CD14-positive monocyte (primary cell): Measurements from ENCODE around the gene INPP5A. TPM values are rescaled to one million over a fixed set of nuclear protein-coding genes. Genes with fewer than 3 reads are reported as not detected.

Experiments used
- DNase-seq, 3 donors: peaks; one replicate each; pipeline ENCODE4 v3.0.0-alpha.2; 2011 to 2022
- H2AFZ ChIP-seq: 2 replicates; pipeline ENCODE4 v1.6.0; 2012; ENCODE audit warnings: mild to moderate bottlenecking, low read depth, low read length, inconsistent platforms; ENCODE audit not compliant: insufficient read depth, poor library complexity, severe bottlenecking
- H3K27ac ChIP-seq, 2 donors: 1 replicate in 1 of 2; 2 replicates in 1 of 2; pipeline ENCODE4 v1.5.1; 2012 to 2013; ENCODE audit warnings: low read length in 2 of 2, control low read depth in 1 of 2, inconsistent platforms in 1 of 2, low read depth in 1 of 2, mild to moderate bottlenecking in 1 of 2
- H3K27me3 ChIP-seq, 2 donors: one replicate each; pipeline versions ENCODE4 v1.6.0 to v1.6.1; 2011 to 2013; ENCODE audit warnings: low read length in 2 of 2; ENCODE audit not compliant: control insufficient read depth in 2 of 2, insufficient read depth in 2 of 2
- H3K36me3 ChIP-seq, 2 donors: replicated peaks in 1 of 2; 1 replicate in 1 of 2; 2 replicates in 1 of 2; pipeline versions ENCODE4 v1.5.1 to v1.6.1; 2012 to 2013; ENCODE audit warnings: low read length in 2 of 2, control low read depth in 1 of 2, inconsistent platforms in 1 of 2, mild to moderate bottlenecking in 1 of 2; ENCODE audit not compliant: insufficient read depth in 2 of 2, control insufficient read depth in 1 of 2
- H3K4me1 ChIP-seq, 2 donors: 1 replicate in 1 of 2; 2 replicates in 1 of 2; pipeline versions ENCODE4 v1.5.1 to v1.6.1; 2012 to 2013; ENCODE audit warnings: low read length in 2 of 2, control low read depth in 1 of 2, inconsistent platforms in 1 of 2, mild to moderate bottlenecking in 1 of 2, moderate library complexity in 1 of 2; ENCODE audit not compliant: insufficient read depth in 2 of 2, control insufficient read depth in 1 of 2
- H3K4me2 ChIP-seq: replicated peaks from 2 replicates; pipeline ENCODE3; 2012; ENCODE audit warnings: low read length, moderate library complexity, mild to moderate bottlenecking; ENCODE audit not compliant: poor library complexity, severe bottlenecking; ENCODE audit errors: extremely low read depth
- H3K4me3 ChIP-seq, 3 experiments: fragments of 200-600 bp in 1 of 3; sonication (generic) in 1 of 3; replicated peaks in 1 of 3; 1 replicate in 2 of 3; 2 replicates in 1 of 3; pipeline ENCODE4 v1.5.1; 2011 to 2013; ENCODE audit warnings: low read length in 3 of 3, mild to moderate bottlenecking in 3 of 3, control low read depth in 2 of 3, low read depth in 2 of 3, inconsistent platforms in 1 of 3, moderate library complexity in 1 of 3
- H3K79me2 ChIP-seq: 2 replicates; pipeline ENCODE4 v1.6.0; 2012; ENCODE audit warnings: mild to moderate bottlenecking, control low read depth, inconsistent platforms, low read length, moderate library complexity; ENCODE audit not compliant: insufficient read depth
- H3K9ac ChIP-seq: 2 replicates; pipeline ENCODE4 v1.6.0; 2017; ENCODE audit warnings: low read length, mild to moderate bottlenecking; ENCODE audit not compliant: insufficient read depth, poor library complexity, severe bottlenecking
- H3K9me3 ChIP-seq, 2 donors: replicated peaks in 1 of 2; 1 replicate in 1 of 2; 2 replicates in 1 of 2; pipeline versions ENCODE4 v1.5.1 to v1.6.1; 2012 to 2013; ENCODE audit warnings: low read length in 2 of 2, control low read depth in 1 of 2; ENCODE audit not compliant: control insufficient read depth in 1 of 2, insufficient read depth in 1 of 2
- H4K20me1 ChIP-seq: 2 replicates; pipeline ENCODE4 v1.6.0; 2012; ENCODE audit warnings: mild to moderate bottlenecking, low read length, control low read depth, moderate library complexity; ENCODE audit not compliant: insufficient read depth
- H3K27ac Mint-ChIP-seq, 7 donors: one replicate each; pipeline ENCODE4 v1.8.0; 2020; ENCODE audit warnings: mild to moderate bottlenecking in 7 of 7, mixed read lengths in 7 of 7, moderate library complexity in 6 of 7, inconsistent platforms in 2 of 7
- H3K27me3 Mint-ChIP-seq, 3 donors: one replicate each; pipeline ENCODE4 v1.8.0; 2021 to 2022; ENCODE audit warnings: low read depth in 3 of 3, mild to moderate bottlenecking in 3 of 3, mixed read lengths in 3 of 3, moderate library complexity in 3 of 3, inconsistent platforms in 1 of 3
- H3K36me3 Mint-ChIP-seq, 2 donors: one replicate each; pipeline ENCODE4 v1.8.0; 2020; ENCODE audit warnings: mixed read lengths in 2 of 2, inconsistent platforms in 1 of 2, mild to moderate bottlenecking in 1 of 2
- H3K4me1 Mint-ChIP-seq: one replicate; pipeline ENCODE4 v1.8.0; 2020; ENCODE audit warnings: mild to moderate bottlenecking, mixed read lengths
- H3K4me3 Mint-ChIP-seq, 2 donors: one replicate each; pipeline ENCODE4 v1.8.0; 2020; ENCODE audit warnings: mild to moderate bottlenecking in 2 of 2, mixed read lengths in 2 of 2, moderate library complexity in 1 of 2
- H3K9me3 Mint-ChIP-seq, 7 donors: one replicate each; pipeline ENCODE4 v1.8.0; 2020 to 2022; ENCODE audit warnings: mixed read lengths in 7 of 7, mild to moderate bottlenecking in 6 of 7, moderate library complexity in 6 of 7, inconsistent platforms in 2 of 7
- WGBS: methylation state at CpG from one replicate; pipeline ENCODE4 v1.1.5; 2013; ENCODE audit warnings: missing lambda C conversion rate; ENCODE audit not compliant: insufficient coverage; 5-methylcytosine and 5-hydroxymethylcytosine counted together
- intact Hi-C, 2 donors: fragments of 100-400 bp; cut with micrococcal nuclease; formaldehyde crosslinking; loops; one replicate each; pipeline versions ENCODE4 v1.15.0 to v1.15.1; 2023
- polyA plus RNA-seq, 3 donors: library from polyadenylated mRNA; depleted of rRNA in 1 of 3; unstranded in 2 of 3; stranded (reverse) in 1 of 3; fragments of 300-500 nt in 2 of 3; fragments of >200 nt in 1 of 3; fragmentation: Illumina TruSeq in 2 of 3; gene quantifications; 1 replicate in 2 of 3; 2 replicates in 1 of 3; pipeline ENCODE4 v1.2.3, GENCODE V29; 2012 to 2021
- TF ChIP-seq, protein P1 (sequence below): fragments of 200-600 bp; IDR thresholded peaks from one replicate; pipeline ENCODE4 v1.8.0; 2022; ENCODE audit warnings: antibody characterized with exemption, mild to moderate bottlenecking

The INPP5A gene
- polyA plus RNA-seq, 3 donors, result 0.87 to 17.2 (median 2.9) TPM

DNA sequence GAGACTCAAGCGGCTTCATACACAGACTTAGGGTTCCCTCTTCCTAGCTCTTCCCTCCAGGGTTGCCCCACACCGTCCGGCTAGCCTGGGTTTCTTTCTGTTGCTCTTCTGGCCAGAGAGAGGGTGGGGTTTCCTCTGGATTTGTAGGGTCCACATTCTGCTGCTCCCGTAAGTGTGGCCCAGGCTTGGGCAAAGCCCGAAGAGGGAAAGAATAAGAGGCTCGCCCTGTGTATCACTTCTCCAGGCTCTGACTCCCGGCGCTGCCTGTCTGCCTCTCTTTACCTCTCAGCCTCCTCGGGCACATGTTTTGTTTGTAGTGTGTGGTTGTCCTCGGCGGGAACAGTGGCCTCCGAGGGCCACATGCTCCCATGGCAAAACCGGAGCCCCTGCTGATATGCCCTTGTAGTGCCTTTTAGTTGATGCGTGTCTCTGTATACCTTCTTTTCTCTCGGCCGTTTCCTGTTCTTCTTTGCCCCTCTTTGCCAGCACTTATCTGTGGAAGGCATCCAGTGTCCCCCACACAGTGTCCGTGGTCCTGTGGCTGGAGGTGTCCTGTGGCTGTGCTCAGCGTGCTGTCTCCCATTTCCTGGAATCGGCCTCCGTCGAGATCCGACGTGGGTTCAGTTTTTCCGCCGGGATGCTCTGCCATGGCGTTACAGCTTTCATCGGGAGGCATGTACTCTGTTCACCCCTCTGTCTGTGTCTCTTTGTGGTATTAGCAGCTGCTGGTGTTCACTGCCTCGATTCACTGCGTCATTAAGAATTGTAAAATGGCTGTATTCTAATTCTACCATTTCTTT is 102.9 kb downstream of the INPP5A start:
- Histone ChIP-seq H2AFZ (no peak overlapping the region), H4K20me1 (peaks cover 78% of the 10 kb centered on the region), H3K27me3 (no peaks in the 10 kb centered on the region), H3K4me2 (no peak overlapping the region), H3K4me3 (no peak overlapping the region), H3K27ac (no peak overlapping the region), H3K9me3 (no peaks in the 10 kb centered on the region), H3K36me3 (no peaks in the 10 kb centered on the region), H3K4me1 (peaks cover 4% of the 10 kb centered on the region in 2 donors), H3K79me2 (peaks cover 84% of the 10 kb centered on the region), H3K9ac (no peak overlapping the region)
- WGBS, result 98% methylated on average over 16 of the region's 29 CpGs
- Mint-ChIP-seq H3K4me1 (peaks cover 10% of the 10 kb centered on the region), H3K27me3 (peaks cover 0 to 2% (median 1%) of the 10 kb centered on the region in 3 donors), H3K9me3 (peaks cover 0 to 2% (median 0%) of the 10 kb centered on the region in 7 donors), H3K27ac (peak overlapping the region in 1 of 7 donors; percentile 24), H3K36me3 (peaks cover 8 to 20% of the 10 kb centered on the region in 2 donors), H3K4me3 (no peak overlapping the region)
- TF ChIP-seq, protein P1, sequence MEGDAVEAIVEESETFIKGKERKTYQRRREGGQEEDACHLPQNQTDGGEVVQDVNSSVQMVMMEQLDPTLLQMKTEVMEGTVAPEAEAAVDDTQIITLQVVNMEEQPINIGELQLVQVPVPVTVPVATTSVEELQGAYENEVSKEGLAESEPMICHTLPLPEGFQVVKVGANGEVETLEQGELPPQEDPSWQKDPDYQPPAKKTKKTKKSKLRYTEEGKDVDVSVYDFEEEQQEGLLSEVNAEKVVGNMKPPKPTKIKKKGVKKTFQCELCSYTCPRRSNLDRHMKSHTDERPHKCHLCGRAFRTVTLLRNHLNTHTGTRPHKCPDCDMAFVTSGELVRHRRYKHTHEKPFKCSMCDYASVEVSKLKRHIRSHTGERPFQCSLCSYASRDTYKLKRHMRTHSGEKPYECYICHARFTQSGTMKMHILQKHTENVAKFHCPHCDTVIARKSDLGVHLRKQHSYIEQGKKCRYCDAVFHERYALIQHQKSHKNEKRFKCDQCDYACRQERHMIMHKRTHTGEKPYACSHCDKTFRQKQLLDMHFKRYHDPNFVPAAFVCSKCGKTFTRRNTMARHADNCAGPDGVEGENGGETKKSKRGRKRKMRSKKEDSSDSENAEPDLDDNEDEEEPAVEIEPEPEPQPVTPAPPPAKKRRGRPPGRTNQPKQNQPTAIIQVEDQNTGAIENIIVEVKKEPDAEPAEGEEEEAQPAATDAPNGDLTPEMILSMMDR, result no peak
- no peak for DNase-seq
- intact Hi-C loops, result no loop called here

DNA sequence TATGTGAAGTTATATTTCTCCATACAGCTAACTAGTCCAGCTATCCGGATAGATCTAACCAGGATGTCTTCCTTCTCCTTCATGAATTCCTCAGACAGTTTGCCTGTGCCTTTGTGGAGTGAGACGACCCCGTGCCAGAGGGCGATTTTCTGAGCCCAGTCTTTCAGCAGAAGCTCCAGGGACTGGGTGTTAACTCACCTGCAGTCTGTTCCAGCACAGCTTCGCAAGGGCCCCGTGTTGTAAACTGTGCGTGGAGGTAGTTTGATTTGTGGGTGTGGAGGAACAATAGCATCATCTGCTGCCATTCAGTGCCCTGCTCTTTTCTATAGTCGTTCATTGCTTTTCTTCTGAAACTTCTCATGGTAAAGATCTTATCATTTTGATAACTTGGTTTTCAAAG is 103.8 kb downstream of the INPP5A start:
- no peak for DNase-seq
- H3K4me1 ChIP-seq, result peaks cover 4% of the 10 kb centered on the region in 2 donors
- H3K4me3 ChIP-seq, result no peak overlapping the region
- H3K27ac Mint-ChIP-seq, result peak overlapping the region in 1 of 7 donors; percentile 77
- peaks cover 0 to 7% of the 10 kb centered on the region in 2 donors for H3K36me3 ChIP-seq
- no peaks in the 10 kb centered on the region for H3K27me3 ChIP-seq
- H3K9ac ChIP-seq, result no peak overlapping the region
- TF ChIP-seq, protein P1, result no peak
- intact Hi-C loops, result no loop called here
- peaks cover 76% of the 10 kb centered on the region for H3K79me2 ChIP-seq
- no peaks in the 10 kb centered on the region for H3K9me3 ChIP-seq
- H3K4me2 ChIP-seq, result no peak overlapping the region
- H2AFZ ChIP-seq, result no peak overlapping the region
- 95% methylated on average over 6 of the region's 8 CpGs for WGBS
- peaks cover 87% of the 10 kb centered on the region for H4K20me1 ChIP-seq
- peaks cover 10% of the 10 kb centered on the region for H3K4me1 Mint-ChIP-seq
- H3K36me3 Mint-ChIP-seq, result peaks cover 13 to 27% of the 10 kb centered on the region in 2 donors
- H3K27ac ChIP-seq, result no peak overlapping the region
- H3K4me3 Mint-ChIP-seq, result no peak overlapping the region
- peaks cover 0 to 2% (median 0%) of the 10 kb centered on the region in 7 donors for H3K9me3 Mint-ChIP-seq
- peaks cover 0 to 2% (median 1%) of the 10 kb centered on the region in 3 donors for H3K27me3 Mint-ChIP-seq
